Loucy (cell line): ENCODE data around the gene ABCG1.

ENCODE experiments used
- H2AFZ ChIP-seq: fragments of 200-600 bp; sonication (generic); 2 replicates; pipeline ENCODE4 v1.6.0; 2016; ENCODE audit warnings: antibody characterized with exemption, mild to moderate bottlenecking, low read length, moderate library complexity
- H3F3A ChIP-seq: fragments of 200-600 bp; 2 replicates; pipeline ENCODE4 v1.6.0; 2016; ENCODE audit warnings: antibody characterized with exemption, low read depth, mild to moderate bottlenecking
- H3K27me3 ChIP-seq: fragments of 200-600 bp; sonication (generic); 2 replicates; pipeline ENCODE4 v1.6.1; 2014; ENCODE audit warnings: low read length, mild to moderate bottlenecking; ENCODE audit not compliant: insufficient read depth, poor library complexity, severe bottlenecking
- H3K36me3 ChIP-seq: fragments of 200-600 bp; sonication (generic); 2 replicates; pipeline ENCODE4 v1.6.1; 2016; ENCODE audit warnings: low read length; ENCODE audit not compliant: insufficient read depth
- H3K4me1 ChIP-seq: fragments of 200-600 bp; sonication (generic); 2 replicates; pipeline ENCODE4 v1.5.1; 2014; ENCODE audit warnings: low read length, mild to moderate bottlenecking; ENCODE audit not compliant: insufficient read depth, poor library complexity, severe bottlenecking
- H3K4me2 ChIP-seq: fragments of 200-600 bp; sonication (generic); 2 replicates; pipeline ENCODE4 v1.6.0; 2014; ENCODE audit warnings: antibody characterized with exemption, low read length, low read depth, mild to moderate bottlenecking; ENCODE audit not compliant: poor library complexity, severe bottlenecking
- H3K4me3 ChIP-seq: fragments of 200-600 bp; sonication (generic); 2 replicates; pipeline ENCODE4 v1.5.1; 2014; ENCODE audit warnings: low read length, mild to moderate bottlenecking, mixed read lengths; ENCODE audit not compliant: poor library complexity, severe bottlenecking
- H3K79me2 ChIP-seq: fragments of 200-600 bp; sonication (generic); 2 replicates; pipeline ENCODE4 v1.6.1; 2014; ENCODE audit warnings: low read length; ENCODE audit not compliant: insufficient read depth
- H3K9ac ChIP-seq: fragments of 200-600 bp; sonication (generic); 2 replicates; pipeline ENCODE4 v1.6.0; 2014; ENCODE audit warnings: mild to moderate bottlenecking, low read depth, low read length, moderate library complexity; ENCODE audit not compliant: poor library complexity, severe bottlenecking
- H3K9me2 ChIP-seq: fragments of 200-600 bp; sonication (generic); replicated peaks from 2 replicates; pipeline ENCODE4 v1.6.1; 2016; ENCODE audit warnings: low read depth, low read length, mixed read lengths
- H3K9me3 ChIP-seq: fragments of 200-600 bp; sonication (generic); 2 replicates; pipeline ENCODE4 v1.6.1; 2014; ENCODE audit warnings: mild to moderate bottlenecking, antibody characterized with exemption, low read length, low read depth; ENCODE audit not compliant: insufficient read depth
- H4K20me1 ChIP-seq: fragments of 200-600 bp; sonication (generic); 2 replicates; pipeline ENCODE4 v1.6.0; 2014; ENCODE audit warnings: antibody characterized with exemption, low read length, mild to moderate bottlenecking; ENCODE audit not compliant: insufficient read depth, poor library complexity, severe bottlenecking
- CTCF ChIP-seq: fragments of 200-600 bp; sonication (generic); conservative IDR thresholded peaks from 2 replicates; pipeline ENCODE4 v1.5.1; 2014; ENCODE audit warnings: mild to moderate bottlenecking, antibody characterized with exemption, low read length
- EZH2phosphoT487 ChIP-seq: fragments of 200-600 bp; IDR thresholded peaks from 2 replicates; pipeline ENCODE4 v1.6.1; 2018; ENCODE audit warnings: antibody characterized with exemption, mild to moderate bottlenecking, moderate library complexity, borderline replicate concordance

ABCG1 gene

GRCh38 chr21:42311160-42311559, 92.2 kb downstream of the ABCG1 start:
- H3K9me3 ChIP-seq, result no peaks in the 10 kb centered on the region
- H3K4me2 ChIP-seq, result no peak overlapping the region
- peaks cover 63% of the 10 kb centered on the region for H3K4me1 ChIP-seq
- TF ChIP-seq EZH2phosphoT487 (no peak), CTCF (no peak)
- H3K9me2 ChIP-seq, result no peaks in the 10 kb centered on the region
- no peaks in the 10 kb centered on the region for H3F3A ChIP-seq
- no peak overlapping the region for H3K9ac ChIP-seq
- no peak overlapping the region for H3K4me3 ChIP-seq
- H4K20me1 ChIP-seq, result no peaks in the 10 kb centered on the region
- no peaks in the 10 kb centered on the region for H3K27me3 ChIP-seq
- no peak overlapping the region for H2AFZ ChIP-seq
- no peaks in the 10 kb centered on the region for H3K36me3 ChIP-seq
- no peaks in the 10 kb centered on the region for H3K79me2 ChIP-seq

GRCh38 chr21:42311816-42312625, 93.1 kb downstream of the ABCG1 start:
- H3K9me2 ChIP-seq, result no peaks in the 10 kb centered on the region
- H3K9me3 ChIP-seq, result no peaks in the 10 kb centered on the region
- no peaks in the 10 kb centered on the region for H4K20me1 ChIP-seq
- H3K4me2 ChIP-seq, result no peak overlapping the region
- no peaks in the 10 kb centered on the region for H3K27me3 ChIP-seq
- H3K79me2 ChIP-seq, result no peaks in the 10 kb centered on the region
- TF ChIP-seq CTCF (no peak), EZH2phosphoT487 (no peak)
- H3K36me3 ChIP-seq, result no peaks in the 10 kb centered on the region
- H3F3A ChIP-seq, result no peaks in the 10 kb centered on the region
- no peak overlapping the region for H3K4me3 ChIP-seq
- no peak overlapping the region for H3K9ac ChIP-seq
- H3K4me1 ChIP-seq, result peaks cover 57% of the 10 kb centered on the region
- no peak overlapping the region for H2AFZ ChIP-seq

GRCh38 chr21:42312626-42313104, 93.7 kb downstream of the ABCG1 start:
- Histone ChIP-seq H3K27me3 (no peaks in the 10 kb centered on the region), H2AFZ (no peak overlapping the region), H3K4me2 (no peak overlapping the region)

More at GRCh38 chr21:42312626-42313104, 93.7 kb downstream of the ABCG1 start:
- Histone ChIP-seq H3K4me3 (no peak overlapping the region), H3K9me2 (no peaks in the 10 kb centered on the region), H3F3A (no peaks in the 10 kb centered on the region), H3K9ac (no peak overlapping the region), H3K4me1 (peaks cover 55% of the 10 kb centered on the region), H4K20me1 (no peaks in the 10 kb centered on the region), H3K9me3 (no peaks in the 10 kb centered on the region), H3K79me2 (no peaks in the 10 kb centered on the region), H3K36me3 (no peaks in the 10 kb centered on the region)
- TF ChIP-seq EZH2phosphoT487, result no peak
- no peak for TF ChIP-seq CTCF
